ENCODE measurements around the gene LINC01488. TPM values are rescaled to one million over a fixed set of nuclear protein-coding genes. Genes with fewer than 3 reads are reported as not detected.

LINC01488 gene
- total and polyA plus RNA-seq, 9 of the 15 experiments (the other 6 are each of a cell fraction or from before 2014, with no cell fraction given), result not detected

- TF ChIP-seq NCOA6 (IDR thresholded peaks at IDR 0.05), result no peak
- peak; percentile 32; the same call in 1 of the 2 replicates for TF ChIP-seq BCOR (IDR thresholded peaks at IDR 0.05)
- no peak for TF ChIP-seq PURB (CRISPR knock-in tag; IDR thresholded peaks at IDR 0.05; ENCODE audit: low read depth)
- no peak; the same call in 1 of the 2 replicates for TF ChIP-seq MBD2 (IDR thresholded peaks at IDR 0.05; ENCODE audit: borderline replicate concordance, low read depth)
- TF ChIP-seq ETV6 (IDR thresholded peaks at IDR 0.05; ENCODE audit: borderline replicate concordance in 1 of 2, low read depth in 2 of 2, low read length in 1 of 2), result no peak
- no peak for TF ChIP-seq ETV6 (CRISPR knock-in tag; IDR thresholded peaks at IDR 0.05; ENCODE audit: borderline replicate concordance)
- no peak for TF ChIP-seq TAL1 (IDR thresholded peaks at IDR 0.05)
- TF ChIP-seq TCF7 (IDR thresholded peaks at IDR 0.05; ENCODE audit: borderline replicate concordance), result 0 out of 2 replicates have a peak, but pooled peaks have one; percentile 66
- TF ChIP-seq CBFA2T3 (IDR thresholded peaks at IDR 0.05), result peak; percentile 19; the same call in 1 of the 2 replicates
- peak; percentile 34 for TF ChIP-seq TBP (optimal IDR thresholded peaks at IDR 0.05; ENCODE audit: low read depth, low read length)
- TF ChIP-seq ZBTB2 (IDR thresholded peaks at IDR 0.05), result peak; percentile 69; the same call in 1 of the 2 replicates
- no peak for TF ChIP-seq MCM5 (IDR thresholded peaks at IDR 0.05; ENCODE audit: low read depth)
- no peak for TF ChIP-seq ADNP (tag; IDR thresholded peaks at IDR 0.05)
- TF ChIP-seq JUNB (CRISPR knock-in tag; conservative IDR thresholded peaks at IDR 0.05), result no peak
- peak; percentile 91 for TF ChIP-seq NCOA1 (IDR thresholded peaks at IDR 0.05; ENCODE audit: low read depth)
- no peak for TF ChIP-seq NFE2L1 (tag; IDR thresholded peaks at IDR 0.05; ENCODE audit: borderline replicate concordance, low read depth)
- TF ChIP-seq ZNF830 (CRISPR knock-in tag; IDR thresholded peaks at IDR 0.05), result no peak
- TF ChIP-seq, protein P1, sequence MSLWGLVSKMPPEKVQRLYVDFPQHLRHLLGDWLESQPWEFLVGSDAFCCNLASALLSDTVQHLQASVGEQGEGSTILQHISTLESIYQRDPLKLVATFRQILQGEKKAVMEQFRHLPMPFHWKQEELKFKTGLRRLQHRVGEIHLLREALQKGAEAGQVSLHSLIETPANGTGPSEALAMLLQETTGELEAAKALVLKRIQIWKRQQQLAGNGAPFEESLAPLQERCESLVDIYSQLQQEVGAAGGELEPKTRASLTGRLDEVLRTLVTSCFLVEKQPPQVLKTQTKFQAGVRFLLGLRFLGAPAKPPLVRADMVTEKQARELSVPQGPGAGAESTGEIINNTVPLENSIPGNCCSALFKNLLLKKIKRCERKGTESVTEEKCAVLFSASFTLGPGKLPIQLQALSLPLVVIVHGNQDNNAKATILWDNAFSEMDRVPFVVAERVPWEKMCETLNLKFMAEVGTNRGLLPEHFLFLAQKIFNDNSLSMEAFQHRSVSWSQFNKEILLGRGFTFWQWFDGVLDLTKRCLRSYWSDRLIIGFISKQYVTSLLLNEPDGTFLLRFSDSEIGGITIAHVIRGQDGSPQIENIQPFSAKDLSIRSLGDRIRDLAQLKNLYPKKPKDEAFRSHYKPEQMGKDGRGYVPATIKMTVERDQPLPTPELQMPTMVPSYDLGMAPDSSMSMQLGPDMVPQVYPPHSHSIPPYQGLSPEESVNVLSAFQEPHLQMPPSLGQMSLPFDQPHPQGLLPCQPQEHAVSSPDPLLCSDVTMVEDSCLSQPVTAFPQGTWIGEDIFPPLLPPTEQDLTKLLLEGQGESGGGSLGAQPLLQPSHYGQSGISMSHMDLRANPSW (CRISPR knock-in tag; IDR thresholded peaks at IDR 0.05), result no peak
- no peak for TF ChIP-seq ZFP30 (CRISPR knock-in tag; IDR thresholded peaks at IDR 0.05; ENCODE audit: borderline replicate concordance)
- TF ChIP-seq PHF20 (IDR thresholded peaks at IDR 0.05; ENCODE audit: partially characterized antibody), result no peak
- no peak for TF ChIP-seq ZNF512 (tag; IDR thresholded peaks at IDR 0.05)
- no peak for TF ChIP-seq ZNF764 (CRISPR knock-in tag; IDR thresholded peaks at IDR 0.05; ENCODE audit: low read depth)
- no peak for TF ChIP-seq CREB5 (CRISPR knock-in tag; IDR thresholded peaks at IDR 0.05)
Measured at GRCh38 chr11:69444381-69445130, 36.9 kb upstream of the LINC01488 start (continued).

All from K562 (cell line).